ENCODE data around the gene CBX4. TPM values are rescaled to one million over a fixed set of nuclear protein-coding genes. Genes with fewer than 3 reads are reported as not detected.

Gene CBX4
- polyA plus RNA-seq, 1 of the 3 experiments (the other 2 are of a cell fraction) = 21.9 TPM

- Histone ChIP-seq H3K4me2 (no peak overlapping the region), H3K9ac (no peak overlapping the region), H3K36me3 (replicated peaks in 1 of 2; ENCODE audit: control insufficient read depth in 1 of 2, insufficient read depth in 2 of 2, low read length in 1 of 2) (peaks cover 15 to 23% of the 10 kb centered on the region in 2 experiments), H3F3A (replicated peaks; ENCODE audit: insufficient read depth) (peaks cover 9% of the 10 kb centered on the region), H3K27me3 (ENCODE audit: insufficient read depth) (no peaks in the 10 kb centered on the region), H3K9me3 (no peaks in the 10 kb centered on the region), H3K27ac (ENCODE audit: low read depth in 2 of 2, low read length in 1 of 2) (peak overlapping the region in 1 of 2 experiments; percentile 77; a peak in 1 of 4 replicates), H4K20me1 (ENCODE audit: insufficient read depth) (peaks cover 28% of the 10 kb centered on the region), H2AFZ (ENCODE audit: low read depth) (no peak overlapping the region), H3K79me2 (ENCODE audit: insufficient read depth) (peaks cover 18% of the 10 kb centered on the region), H3K4me3 (ENCODE audit: low read depth in 2 of 2, low read length in 1 of 2) (no peak overlapping the region), H3K4me1 (ENCODE audit: control insufficient read depth in 1 of 2, insufficient read depth in 2 of 2, low read depth in 1 of 2, low read length in 1 of 2) (peaks cover 5 to 41% of the 10 kb centered on the region in 2 experiments; a peak in 2 of 4 replicates), H3K9me2 (no peaks in the 10 kb centered on the region)
- 66% methylated on average over 25 of the region's 33 CpGs for WGBS (ENCODE audit: low lambda C conversion rate)
- ChIA-PET CTCF (interaction anchor here (1.5 to 7.1 kb wide), 5 partner anchors 11 to 90 kb away, joined by 4 to 65 read pairs (median 31); partner anchors contain the start of gene CBX4), POLR2A (interaction anchor here (0.8 to 1.7 kb wide), 5 partner anchors 13 to 19 kb away, joined by 3 to 7 read pairs (median 4); no protein-coding TSS in a partner anchor)
- TF ChIP-seq CHD2 (IDR thresholded peaks at IDR 0.05; ENCODE audit: low read length, partially characterized antibody) (peak; percentile 94), SMC3 (IDR thresholded peaks at IDR 0.05; ENCODE audit: low read depth, low read length) (no peak)
- peak; percentile 87 for DNase-seq
These were observed 7.7 kb downstream of the CBX4 start for GRCh38 chr17:79831265-79832217.

- DNase-seq = no peak
- H3K9me2 ChIP-seq = no peaks in the 10 kb centered on the region
- no peak overlapping the region for H2AFZ ChIP-seq (ENCODE audit: low read depth)
- H3K27ac ChIP-seq (ENCODE audit: low read depth in 2 of 2, low read length in 1 of 2) = no peak overlapping the region; a peak in 1 of 4 replicates
- H3K4me3 ChIP-seq (ENCODE audit: low read depth in 2 of 2, low read length in 1 of 2) = no peak overlapping the region
- peaks cover 20% of the 10 kb centered on the region for H4K20me1 ChIP-seq (ENCODE audit: insufficient read depth)
- H3K9ac ChIP-seq = no peak overlapping the region
- TF ChIP-seq TAF1 (IDR thresholded peaks at IDR 0.05; ENCODE audit: borderline replicate concordance, low read depth, low read length) (no peak), YY1 (IDR thresholded peaks at IDR 0.05; ENCODE audit: low read depth) (no peak), MEF2A (IDR thresholded peaks at IDR 0.05; ENCODE audit: borderline replicate concordance, low read depth) (no peak), SIN3A (IDR thresholded peaks at IDR 0.05; ENCODE audit: borderline replicate concordance, low read depth, low read length) (no peak), IRF3 (IDR thresholded peaks at IDR 0.05; ENCODE audit: low read depth, low read length) (no peak), TCF12 (IDR thresholded peaks at IDR 0.05) (no peak), SMC3 (IDR thresholded peaks at IDR 0.05; ENCODE audit: low read depth, low read length) (no peak), RAD21 (IDR thresholded peaks at IDR 0.05; ENCODE audit: low read length) (no peak), REST (IDR thresholded peaks at IDR 0.05; ENCODE audit: low read depth, low read length) (no peak), NRF1 (IDR thresholded peaks at IDR 0.05; ENCODE audit: low read depth, low read length) (no peak)
- no peak overlapping the region for H3K4me2 ChIP-seq
- CTCF ChIA-PET = interaction anchor here (1.5 to 7.1 kb wide), 5 partner anchors 12 to 90 kb away, joined by 4 to 65 read pairs (median 11); partner anchors contain the start of gene CBX4
- POLR2A ChIA-PET = interaction anchor here (1.2 to 1.7 kb wide), 2 partner anchors 12 to 17 kb away, joined by 4 to 7 read pairs; no protein-coding TSS in a partner anchor
- WGBS (ENCODE audit: low lambda C conversion rate) = 96% methylated on average over 7 of the region's 8 CpGs
- peaks cover 10 to 20% of the 10 kb centered on the region in 2 experiments for H3K36me3 ChIP-seq (replicated peaks in 1 of 2; ENCODE audit: control insufficient read depth in 1 of 2, insufficient read depth in 2 of 2, low read length in 1 of 2)
- H3K4me1 ChIP-seq (ENCODE audit: control insufficient read depth in 1 of 2, insufficient read depth in 2 of 2, low read depth in 1 of 2, low read length in 1 of 2) = peaks cover 0 to 35% of the 10 kb centered on the region in 2 experiments; a peak in 2 of 4 replicates
- H3F3A ChIP-seq (replicated peaks; ENCODE audit: insufficient read depth) = peaks cover 7% of the 10 kb centered on the region
- peaks cover 11% of the 10 kb centered on the region; the same call in 1 of the 2 replicates for H3K79me2 ChIP-seq (ENCODE audit: insufficient read depth)
- no peaks in the 10 kb centered on the region for H3K9me3 ChIP-seq
- H3K27me3 ChIP-seq (ENCODE audit: insufficient read depth) = no peaks in the 10 kb centered on the region
These were observed 8.4 kb downstream of the CBX4 start for GRCh38 chr17:79830763-79831264.

All from SK-N-SH (cell line).